ENCODE results near the gene PLA2G4E.

PLA2G4E gene

GRCh38 chr15:42034628-42035434 is 14.0 kb upstream of the PLA2G4E start:
- H3K79me2 ChIP-seq (ENCODE audit: control insufficient read depth, insufficient read depth, low read length, unreplicated experiment) = no peaks in the 10 kb centered on the region
- no peak overlapping the region for H3K4me3 ChIP-seq (ENCODE audit: low read depth, low read length)
- peaks cover 26% of the 10 kb centered on the region for H3K27me3 ChIP-seq (ENCODE audit: insufficient read depth, low read length)
- no peak overlapping the region for H3K27ac ChIP-seq (ENCODE audit: low read depth, low read length)
- H2AFZ ChIP-seq (ENCODE audit: low read length, unreplicated experiment) = no peak overlapping the region
- H3K36me3 ChIP-seq (ENCODE audit: insufficient read depth, low read length) = no peaks in the 10 kb centered on the region
- peaks cover 7% of the 10 kb centered on the region for H3K4me1 ChIP-seq (ENCODE audit: control insufficient read depth, insufficient read depth, low read length, unreplicated experiment)

DNA sequence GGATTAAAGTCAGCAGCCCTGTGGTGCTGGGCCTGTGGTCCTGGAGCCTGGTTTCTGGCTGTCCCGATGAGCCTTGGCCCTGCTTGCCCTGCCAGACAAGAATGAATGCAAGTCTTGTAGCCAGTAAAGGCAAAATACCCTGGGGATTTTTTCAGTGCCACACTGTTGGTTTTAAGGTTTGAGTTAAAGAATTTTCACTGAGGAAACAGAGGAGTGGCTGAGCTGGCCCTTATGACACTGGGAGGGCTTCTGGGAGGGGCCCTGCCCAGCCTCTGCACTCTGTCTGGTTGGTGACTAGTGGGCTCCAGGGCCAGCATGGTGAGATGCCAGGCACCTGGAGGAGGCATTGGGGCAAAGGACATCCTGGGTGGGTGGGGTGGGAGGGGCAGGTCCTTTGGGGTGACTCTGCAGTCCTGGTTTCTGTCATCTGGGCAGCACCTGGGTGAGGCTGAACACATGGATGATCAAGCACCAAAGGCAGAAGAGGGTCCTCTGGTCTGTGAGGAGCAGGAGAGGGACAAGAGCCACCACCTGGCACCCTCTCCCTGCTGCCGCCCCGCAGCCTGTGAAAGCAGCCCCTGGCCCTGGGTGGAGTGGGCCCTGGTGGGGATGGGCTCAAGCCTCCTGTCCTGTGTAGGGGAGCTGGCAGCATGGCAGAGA is 12.5 kb upstream of the PLA2G4E start:
- Histone ChIP-seq H3K79me2 (ENCODE audit: control insufficient read depth, insufficient read depth, low read length, unreplicated experiment) (no peaks in the 10 kb centered on the region), H3K4me3 (ENCODE audit: low read depth, low read length) (no peak overlapping the region), H3K27ac (ENCODE audit: low read depth, low read length) (no peak overlapping the region), H3K27me3 (ENCODE audit: insufficient read depth, low read length) (peaks cover 35% of the 10 kb centered on the region), H2AFZ (ENCODE audit: low read length, unreplicated experiment) (no peak overlapping the region), H3K36me3 (ENCODE audit: insufficient read depth, low read length) (no peaks in the 10 kb centered on the region), H3K4me1 (ENCODE audit: control insufficient read depth, insufficient read depth, low read length, unreplicated experiment) (peaks cover 7% of the 10 kb centered on the region)

DNA sequence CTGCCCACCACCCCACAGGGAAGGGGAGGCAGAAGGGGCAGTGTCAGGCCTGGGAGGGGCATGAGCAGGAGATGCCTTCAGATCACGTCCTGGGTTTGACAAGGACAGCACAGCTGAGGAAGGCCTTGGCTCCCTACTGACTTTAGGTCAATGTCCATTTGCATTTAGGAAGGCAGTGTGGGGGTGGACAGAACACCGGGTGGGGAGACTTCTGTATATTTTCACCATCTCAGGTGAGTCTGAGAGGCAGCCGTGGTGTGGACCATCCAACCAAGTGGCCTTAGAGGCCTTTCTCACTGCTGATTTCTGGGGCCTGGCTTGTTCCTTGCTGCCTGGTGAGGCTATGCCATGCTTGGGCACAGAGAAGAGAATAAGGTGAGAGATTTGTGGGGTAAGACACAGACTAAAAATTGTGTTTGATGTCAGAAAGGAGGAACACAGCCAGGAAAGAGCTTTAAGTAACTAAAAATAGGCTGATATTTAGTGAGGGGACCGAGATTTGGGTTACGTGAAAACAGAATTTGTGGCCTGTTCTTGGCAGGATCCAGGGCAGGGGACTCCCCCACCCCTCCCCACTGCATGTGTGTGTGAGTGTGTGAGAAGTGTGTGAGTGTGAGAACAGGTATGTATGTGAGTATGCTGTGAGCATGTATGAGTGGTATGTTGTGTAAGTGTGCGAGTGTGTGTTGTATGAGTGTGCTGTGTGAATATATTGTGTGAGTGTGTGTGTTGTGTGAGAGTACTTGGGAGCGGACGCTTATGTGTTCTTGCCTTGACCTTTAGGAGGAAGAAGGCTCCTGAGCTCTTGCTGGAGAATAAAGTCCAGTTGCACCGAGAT is 11.8 kb upstream of the PLA2G4E start:
- Histone ChIP-seq H3K79me2 (ENCODE audit: control insufficient read depth, insufficient read depth, low read length, unreplicated experiment) (no peaks in the 10 kb centered on the region), H3K4me3 (ENCODE audit: low read depth, low read length) (no peak overlapping the region), H3K36me3 (ENCODE audit: insufficient read depth, low read length) (no peaks in the 10 kb centered on the region), H3K4me1 (ENCODE audit: control insufficient read depth, insufficient read depth, low read length, unreplicated experiment) (peaks cover 7% of the 10 kb centered on the region), H3K27ac (ENCODE audit: low read depth, low read length) (no peak overlapping the region), H3K27me3 (ENCODE audit: insufficient read depth, low read length) (peaks cover 40% of the 10 kb centered on the region), H2AFZ (ENCODE audit: low read length, unreplicated experiment) (no peak overlapping the region)

DNA sequence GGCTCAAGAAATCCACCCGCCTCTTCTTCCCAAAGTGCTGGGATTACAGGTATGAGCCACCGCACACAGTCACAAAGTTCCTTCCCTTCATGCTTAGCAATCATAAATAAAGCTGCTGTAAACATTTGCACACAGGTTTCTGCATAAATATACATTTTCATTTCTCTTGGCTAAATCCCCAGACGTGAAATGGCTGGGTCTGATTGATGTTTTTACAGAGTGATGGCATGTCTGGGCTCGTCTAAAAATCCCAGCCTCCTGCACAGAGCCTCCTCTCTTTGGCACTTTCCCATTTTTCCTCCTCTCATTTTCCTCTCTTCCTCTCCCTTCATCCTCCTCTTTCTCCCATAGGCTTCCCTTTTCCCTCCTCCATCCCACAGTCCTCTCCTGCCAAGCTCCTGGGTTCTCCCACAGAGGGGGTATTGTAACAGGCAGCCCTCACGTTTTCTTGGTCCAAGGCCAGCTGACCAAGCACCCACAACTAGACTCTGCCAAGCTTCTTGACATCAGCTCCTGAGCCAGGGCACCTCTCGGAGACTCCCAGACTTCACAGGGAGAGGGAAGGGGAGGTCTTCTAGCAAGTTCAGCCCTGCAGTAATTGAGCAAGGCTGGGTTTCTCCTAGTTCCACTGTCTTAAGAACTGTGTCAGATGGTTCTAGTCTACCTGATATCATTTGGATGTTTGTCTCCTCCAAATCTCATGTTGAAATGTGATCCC is 10.5 kb upstream of the PLA2G4E start:
- H3K79me2 ChIP-seq (ENCODE audit: control insufficient read depth, insufficient read depth, low read length, unreplicated experiment) = no peaks in the 10 kb centered on the region
- peaks cover 52% of the 10 kb centered on the region for H3K27me3 ChIP-seq (ENCODE audit: insufficient read depth, low read length)
- peaks cover 7% of the 10 kb centered on the region for H3K4me1 ChIP-seq (ENCODE audit: control insufficient read depth, insufficient read depth, low read length, unreplicated experiment)
- no peak overlapping the region for H3K27ac ChIP-seq (ENCODE audit: low read depth, low read length)
- H3K4me3 ChIP-seq (ENCODE audit: low read depth, low read length) = no peak overlapping the region
- H2AFZ ChIP-seq (ENCODE audit: low read length, unreplicated experiment) = no peak overlapping the region
- no peaks in the 10 kb centered on the region for H3K36me3 ChIP-seq (ENCODE audit: insufficient read depth, low read length)

DNA sequence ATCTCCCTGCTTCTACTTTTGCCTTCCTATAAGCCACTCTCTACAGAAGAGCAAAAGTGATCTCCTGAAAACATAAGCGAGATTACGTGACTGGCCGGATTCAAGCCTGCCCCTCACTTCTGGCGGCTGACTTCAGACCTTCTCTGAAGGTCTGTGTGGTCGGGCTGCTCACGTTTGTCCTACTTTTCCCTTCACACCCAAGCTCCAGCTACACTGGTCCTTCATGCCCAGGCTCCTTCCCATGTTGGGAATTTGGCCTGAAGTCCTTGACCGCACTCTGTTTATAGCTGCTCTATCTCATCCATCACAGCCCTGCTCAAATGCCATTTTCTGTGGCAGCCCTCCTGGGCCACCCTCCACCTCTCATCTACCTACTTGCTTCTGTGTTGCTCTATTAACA is 6.7 kb upstream of the PLA2G4E start:
- Histone ChIP-seq H3K36me3 (ENCODE audit: insufficient read depth, low read length) (no peaks in the 10 kb centered on the region), H3K4me3 (ENCODE audit: low read depth, low read length) (no peak overlapping the region), H3K27me3 (ENCODE audit: insufficient read depth, low read length) (peaks cover 77% of the 10 kb centered on the region), H3K4me1 (ENCODE audit: control insufficient read depth, insufficient read depth, low read length, unreplicated experiment) (no peaks in the 10 kb centered on the region), H3K27ac (ENCODE audit: low read depth, low read length) (no peak overlapping the region), H3K79me2 (ENCODE audit: control insufficient read depth, insufficient read depth, low read length, unreplicated experiment) (no peaks in the 10 kb centered on the region), H2AFZ (ENCODE audit: low read length, unreplicated experiment) (no peak overlapping the region)

DNA sequence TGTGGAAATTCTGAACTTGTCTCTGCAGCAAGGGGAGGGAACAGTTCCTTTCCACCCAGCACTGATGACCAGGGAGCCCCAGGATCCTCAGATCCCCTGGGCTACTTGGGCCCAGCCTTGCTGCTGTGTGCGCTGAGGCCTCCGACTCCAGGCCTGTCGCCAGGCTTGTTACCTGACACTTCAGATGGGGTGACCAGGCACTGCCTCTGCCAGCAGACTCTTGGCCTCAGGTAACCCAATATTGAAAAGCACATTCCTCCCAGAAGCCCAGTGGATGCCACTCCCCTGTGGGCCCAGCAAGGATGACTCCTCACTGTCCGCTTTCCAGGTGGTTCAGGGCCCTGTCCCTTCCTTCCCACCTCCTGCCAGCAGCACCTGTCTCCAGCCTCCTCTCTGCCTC is 3.5 kb upstream of the PLA2G4E start:
- Histone ChIP-seq H3K36me3 (ENCODE audit: insufficient read depth, low read length) (no peaks in the 10 kb centered on the region), H3K27ac (ENCODE audit: low read depth, low read length) (no peak overlapping the region), H3K4me3 (ENCODE audit: low read depth, low read length) (no peak overlapping the region), H3K27me3 (ENCODE audit: insufficient read depth, low read length) (peaks cover 56% of the 10 kb centered on the region), H2AFZ (ENCODE audit: low read length, unreplicated experiment) (no peak overlapping the region), H3K79me2 (ENCODE audit: control insufficient read depth, insufficient read depth, low read length, unreplicated experiment) (no peaks in the 10 kb centered on the region), H3K4me1 (ENCODE audit: control insufficient read depth, insufficient read depth, low read length, unreplicated experiment) (no peaks in the 10 kb centered on the region)

- H3K27me3 ChIP-seq (ENCODE audit: insufficient read depth, low read length) = peaks cover 64% of the 10 kb centered on the region
- no peaks in the 10 kb centered on the region for H3K36me3 ChIP-seq (ENCODE audit: insufficient read depth, low read length)
- H3K27ac ChIP-seq (ENCODE audit: low read depth, low read length) = no peak overlapping the region
- H3K79me2 ChIP-seq (ENCODE audit: control insufficient read depth, insufficient read depth, low read length, unreplicated experiment) = no peaks in the 10 kb centered on the region
- H2AFZ ChIP-seq (ENCODE audit: low read length, unreplicated experiment) = no peak overlapping the region
- no peak overlapping the region for H3K4me3 ChIP-seq (ENCODE audit: low read depth, low read length)
- H3K4me1 ChIP-seq (ENCODE audit: control insufficient read depth, insufficient read depth, low read length, unreplicated experiment) = no peaks in the 10 kb centered on the region
These were observed 751 bp upstream of the PLA2G4E start for GRCh38 chr15:42021593-42021992.

DNA sequence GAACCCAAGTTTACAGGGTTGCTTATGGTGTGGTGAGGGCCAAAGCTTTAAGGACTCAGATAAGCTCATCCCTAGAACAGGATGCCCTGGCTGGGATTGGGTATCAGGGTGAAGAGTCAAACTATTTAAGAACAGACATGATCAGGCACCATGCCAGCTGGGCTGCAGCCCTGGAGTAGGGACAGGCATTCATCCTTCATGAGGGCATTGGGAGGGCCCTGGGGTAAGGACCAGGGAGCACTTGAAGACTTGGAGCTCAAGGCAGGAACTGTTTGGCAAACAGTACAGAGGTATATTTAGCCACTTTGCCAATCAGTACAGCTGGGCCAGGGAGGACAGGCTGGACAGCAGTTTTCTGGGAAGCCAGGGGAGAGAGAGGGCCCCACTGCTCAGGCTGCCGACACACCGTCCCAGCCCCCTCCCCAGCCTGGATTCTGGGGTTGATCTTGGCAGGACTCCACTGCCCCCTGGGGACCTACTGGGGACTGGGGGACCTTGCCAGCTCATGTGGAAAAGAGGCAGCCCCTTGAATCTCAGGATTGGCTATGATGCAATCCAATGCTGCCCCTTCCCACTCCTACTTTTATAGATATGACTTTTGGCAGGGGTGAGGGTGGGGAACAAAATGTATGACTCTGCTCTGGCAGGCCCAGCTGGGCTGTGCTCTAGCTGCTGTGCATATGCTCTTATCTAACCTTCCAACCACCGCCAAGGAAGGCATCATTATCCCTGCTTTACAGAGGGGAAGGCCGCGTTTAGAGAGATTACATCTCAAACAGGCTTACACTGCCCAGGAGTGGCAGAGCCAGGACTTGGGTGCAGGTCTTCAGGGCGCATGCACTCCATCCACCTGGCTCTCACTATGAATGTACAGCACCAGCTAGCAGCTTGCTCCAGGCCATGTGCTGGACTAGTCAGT is 2.3 kb downstream of the PLA2G4E start:
- H2AFZ ChIP-seq (ENCODE audit: low read length, unreplicated experiment) = no peak overlapping the region
- peaks cover 53% of the 10 kb centered on the region for H3K27me3 ChIP-seq (ENCODE audit: insufficient read depth, low read length)
- no peak overlapping the region for H3K27ac ChIP-seq (ENCODE audit: low read depth, low read length)
- no peak overlapping the region for H3K4me3 ChIP-seq (ENCODE audit: low read depth, low read length)
- H3K79me2 ChIP-seq (ENCODE audit: control insufficient read depth, insufficient read depth, low read length, unreplicated experiment) = no peaks in the 10 kb centered on the region
- no peaks in the 10 kb centered on the region for H3K36me3 ChIP-seq (ENCODE audit: insufficient read depth, low read length)
- H3K4me1 ChIP-seq (ENCODE audit: control insufficient read depth, insufficient read depth, low read length, unreplicated experiment) = no peaks in the 10 kb centered on the region

- no peaks in the 10 kb centered on the region for H3K4me1 ChIP-seq (ENCODE audit: control insufficient read depth, insufficient read depth, low read length, unreplicated experiment)
- no peaks in the 10 kb centered on the region for H3K79me2 ChIP-seq (ENCODE audit: control insufficient read depth, insufficient read depth, low read length, unreplicated experiment)
- H3K27ac ChIP-seq (ENCODE audit: low read depth, low read length) = no peak overlapping the region
- peaks cover 45% of the 10 kb centered on the region for H3K27me3 ChIP-seq (ENCODE audit: insufficient read depth, low read length)
- H3K36me3 ChIP-seq (ENCODE audit: insufficient read depth, low read length) = no peaks in the 10 kb centered on the region
- H3K4me3 ChIP-seq (ENCODE audit: low read depth, low read length) = no peak overlapping the region
- no peak overlapping the region for H2AFZ ChIP-seq (ENCODE audit: low read length, unreplicated experiment)
These were observed 3.9 kb downstream of the PLA2G4E start for GRCh38 chr15:42016971-42017370.
